Right lobe of liver (tissue), 4 donors: ENCODE measurements around the gene VWA7.

ENCODE experiments used
- POLR2A ChIP-seq: fragments of 450-650 bp; IDR thresholded peaks from one replicate; pipeline ENCODE4 v1.6.1; 2017; ENCODE audit warnings: antibody characterized with exemption, mild to moderate bottlenecking
- TF ChIP-seq, protein P1 (sequence below), 4 donors: fragments of 200-600 bp in 3 of 4; fragments of 450-650 bp in 1 of 4; IDR thresholded peaks; one replicate each; pipeline versions ENCODE4 v1.5.1 to v1.8.0; 2016 to 2022; ENCODE audit warnings: antibody characterized with exemption in 4 of 4, mild to moderate bottlenecking in 2 of 4
- donor health status: DM: no; HTN: no; CAD: no.
- donor health status: DM: no; HTN: no; CAD: no.
- donor health status: DM: no; HTN: yes; CAD: no.

DNA sequence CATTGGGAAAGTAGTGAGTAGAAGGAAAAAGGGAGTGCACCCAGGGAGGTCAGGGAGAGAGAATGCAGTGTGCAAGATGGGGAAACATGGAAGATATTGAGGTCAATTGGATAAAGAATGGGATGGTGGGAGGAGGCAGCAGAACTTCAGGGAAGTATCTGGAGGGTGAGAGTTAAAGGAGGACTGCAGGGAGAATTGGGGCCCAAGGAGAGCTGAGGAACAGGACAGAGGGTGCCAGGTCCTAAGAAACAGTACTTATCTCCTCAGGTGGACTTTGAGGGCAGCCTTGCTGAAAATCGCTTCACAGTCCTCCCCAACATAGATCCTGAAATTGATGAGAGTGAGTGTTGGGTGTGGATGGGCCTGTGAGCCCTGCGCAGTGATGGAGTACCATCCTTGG is 18.8 kb downstream of the VWA7 start:
- no peak for TF ChIP-seq POLR2A
- TF ChIP-seq, protein P1, sequence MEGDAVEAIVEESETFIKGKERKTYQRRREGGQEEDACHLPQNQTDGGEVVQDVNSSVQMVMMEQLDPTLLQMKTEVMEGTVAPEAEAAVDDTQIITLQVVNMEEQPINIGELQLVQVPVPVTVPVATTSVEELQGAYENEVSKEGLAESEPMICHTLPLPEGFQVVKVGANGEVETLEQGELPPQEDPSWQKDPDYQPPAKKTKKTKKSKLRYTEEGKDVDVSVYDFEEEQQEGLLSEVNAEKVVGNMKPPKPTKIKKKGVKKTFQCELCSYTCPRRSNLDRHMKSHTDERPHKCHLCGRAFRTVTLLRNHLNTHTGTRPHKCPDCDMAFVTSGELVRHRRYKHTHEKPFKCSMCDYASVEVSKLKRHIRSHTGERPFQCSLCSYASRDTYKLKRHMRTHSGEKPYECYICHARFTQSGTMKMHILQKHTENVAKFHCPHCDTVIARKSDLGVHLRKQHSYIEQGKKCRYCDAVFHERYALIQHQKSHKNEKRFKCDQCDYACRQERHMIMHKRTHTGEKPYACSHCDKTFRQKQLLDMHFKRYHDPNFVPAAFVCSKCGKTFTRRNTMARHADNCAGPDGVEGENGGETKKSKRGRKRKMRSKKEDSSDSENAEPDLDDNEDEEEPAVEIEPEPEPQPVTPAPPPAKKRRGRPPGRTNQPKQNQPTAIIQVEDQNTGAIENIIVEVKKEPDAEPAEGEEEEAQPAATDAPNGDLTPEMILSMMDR (IDR thresholded peaks at IDR 0.05): no peak
